Mammary epithelial cell (primary cell): ENCODE data around the gene EIF4G2.
"Not testable (repeated sequence)": the region's sequence is repeated elsewhere in the genome, so short reads cannot be mapped to it uniquely, and the experiment has no call there.

ENCODE experiments used
- CTCF ChIP-seq, 2 donors: IDR thresholded peaks in 1 of 2; conservative IDR thresholded peaks in 1 of 2; 2 replicates each; pipeline ENCODE4 v1.5.1; 2011 to 2012; ENCODE audit warnings: inconsistent platforms in 2 of 2, low read length in 2 of 2, mild to moderate bottlenecking in 2 of 2, control low read depth in 1 of 2, low read depth in 1 of 2; ENCODE audit not compliant: insufficient read depth in 1 of 2; ENCODE audit errors: extremely low read depth in 1 of 2
- EZH2 ChIP-seq: IDR thresholded peaks from 2 replicates; pipeline ENCODE4 v1.6.1; 2012; ENCODE audit warnings: low read length, inconsistent platforms, borderline replicate concordance

GRCh38 chr11:10836884-10837283, 28.2 kb upstream of the EIF4G2 start:
- not testable (repeated sequence) for TF ChIP-seq CTCF (conservative IDR thresholded peaks at IDR 0.05 in 1 of 2, IDR thresholded peaks at IDR 0.05 in 1 of 2; ENCODE audit: extremely low read depth in 1 of 2, insufficient read depth in 1 of 2, low read depth in 1 of 2, low read length in 2 of 2); EZH2
